ENCODE results near the gene FAXDC2.

FAXDC2 gene

GRCh38 chr5:154793599-154794524 lies 56.5 kb downstream of the FAXDC2 start:
- DNase-seq: no peak

- DNase-seq: no peak
Observed at GRCh38 chr5:154791535-154791934, 58.9 kb downstream of the FAXDC2 start.

GRCh38 chr5:154788212-154788611 lies 62.2 kb downstream of the FAXDC2 start:
- DNase-seq: no peak

GRCh38 chr5:154786414-154786813 lies 64.0 kb downstream of the FAXDC2 start:
- DNase-seq: no peak

GRCh38 chr5:154784856-154785255 lies 65.5 kb downstream of the FAXDC2 start:
- DNase-seq: no peak

GRCh38 chr5:154783774-154784460 lies 66.5 kb downstream of the FAXDC2 start:
- DNase-seq: no peak

- DNase-seq: no peak
Observed at GRCh38 chr5:154782812-154783592, 67.4 kb downstream of the FAXDC2 start.

- no peak for DNase-seq
Observed at GRCh38 chr5:154782326-154782725, 68.1 kb downstream of the FAXDC2 start.

- no peak for DNase-seq
Observed at GRCh38 chr5:154780128-154780527, 70.3 kb downstream of the FAXDC2 start.

GRCh38 chr5:154779105-154779504 lies 71.3 kb downstream of the FAXDC2 start:
- DNase-seq: no peak

GRCh38 chr5:154778534-154778933 lies 71.9 kb downstream of the FAXDC2 start:
- DNase-seq: no peak

GRCh38 chr5:154776167-154776566 lies 74.2 kb downstream of the FAXDC2 start:
- DNase-seq: no peak

GRCh38 chr5:154773326-154773725 lies 77.1 kb downstream of the FAXDC2 start:
- DNase-seq: no peak

- DNase-seq: no peak
Observed at GRCh38 chr5:154771383-154771901, 79.0 kb downstream of the FAXDC2 start.

- DNase-seq: no peak
Observed at GRCh38 chr5:154770111-154770510, 80.3 kb downstream of the FAXDC2 start.
